Activated naive CD8-positive, alpha-beta T cell treated with anti-CD3 and anti-CD28 coated beads, Interleukin-2, amount 10 ng/mL, durations not matched to agents 7 days and 5 days (primary cell): ENCODE data around the gene ITCH. TPM values are rescaled to one million over a fixed set of nuclear protein-coding genes. Genes with fewer than 3 reads are reported as not detected.

ENCODE experiments used
- microRNA-seq: library from miRNA; unstranded; fragments of <30 nt; microRNA quantifications from one replicate; pipeline ENCODE4 v1.2.0, GENCODE V29; 2022
- total RNA-seq, 2 experiments: library from RNA; stranded (reverse); gene quantifications; one replicate each; pipeline ENCODE4 v1.2.3, GENCODE V29; 2021

Gene ITCH
- total RNA-seq, 2 experiments from 2014 or later: 57.4 to 59.7 TPM

Small RNAs within 50 kb of the gene (microRNA-seq; reads per million reads assigned to microRNA genes)
- not detected for gene MIR644A

Other genes starting within 250 kb of the ITCH start
- not detected for gene ASIP, start 121.8 kb upstream of the ITCH start, total RNA-seq
- 10 to 100 TPM; 51.8 to 55.0 TPM for gene AHCY, start 59.9 kb upstream of the ITCH start, total RNA-seq
- gene DYNLRB1, start 153.1 kb downstream of the ITCH start, total RNA-seq: 10 to 100 TPM; 91.2 to 96.8 TPM
- 1 to 10 TPM in 1 of 2 experiments, under 1 TPM in 1; 0.99 to 1.9 TPM for gene MAP1LC3A, start 195.4 kb downstream of the ITCH start, total RNA-seq